HG03558 (cell line): Measurements from ENCODE around the gene CEBPA.

Experiments used
- ATAC-seq: cut with Tn5 transposase; IDR thresholded peaks from one replicate; pipeline ENCODE4 v1.9.1; 2021; ENCODE audit warnings: moderate number of reproducible peaks; ENCODE audit not compliant: unreplicated experiment; ENCODE audit errors: extremely low read depth

Gene CEBPA

DNA sequence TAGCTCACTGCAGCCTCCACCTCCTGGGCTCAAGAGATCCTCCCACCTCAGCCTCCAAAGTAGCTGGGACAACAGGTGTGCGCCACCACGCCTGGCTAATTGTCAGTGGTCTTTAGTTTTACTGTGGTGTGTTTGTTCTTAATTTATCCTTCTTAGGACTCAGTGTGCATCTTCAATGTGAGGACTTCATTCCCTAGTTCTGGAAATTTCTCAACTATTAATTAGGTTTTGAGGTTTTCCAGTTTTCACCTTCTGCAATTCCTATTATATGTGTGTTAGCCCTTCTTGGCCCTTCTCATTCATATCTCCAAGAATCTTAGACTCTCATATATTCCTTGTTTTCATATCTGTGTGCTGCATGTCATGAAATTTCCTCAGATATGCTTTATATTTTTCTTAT is 44.5 kb downstream of the CEBPA start:
- no peak for ATAC-seq

DNA sequence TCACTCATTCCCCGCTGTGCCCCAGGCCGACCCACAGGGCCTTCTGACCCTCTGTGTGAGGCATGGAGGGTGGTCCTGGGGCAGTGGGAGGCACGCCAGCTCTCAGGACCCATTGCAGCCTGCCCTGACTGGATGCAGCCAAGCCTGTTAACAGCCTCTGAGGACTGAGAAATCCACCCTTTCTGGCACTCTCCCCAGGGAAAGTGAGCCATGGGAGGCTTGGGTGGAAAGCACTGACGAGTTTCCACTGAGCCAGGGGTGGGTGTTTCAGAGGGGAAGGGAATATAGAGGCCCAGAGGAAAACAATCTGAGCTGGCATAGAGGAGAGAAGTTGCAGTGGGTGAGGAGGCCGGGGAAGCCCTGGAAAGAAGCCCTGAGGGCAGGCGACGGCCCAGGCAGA is 46.1 kb downstream of the CEBPA start:
- ATAC-seq, result no peak

- no peak for ATAC-seq
Measured at GRCh38 chr19:33255781-33256180, 46.6 kb downstream of the CEBPA start.

DNA sequence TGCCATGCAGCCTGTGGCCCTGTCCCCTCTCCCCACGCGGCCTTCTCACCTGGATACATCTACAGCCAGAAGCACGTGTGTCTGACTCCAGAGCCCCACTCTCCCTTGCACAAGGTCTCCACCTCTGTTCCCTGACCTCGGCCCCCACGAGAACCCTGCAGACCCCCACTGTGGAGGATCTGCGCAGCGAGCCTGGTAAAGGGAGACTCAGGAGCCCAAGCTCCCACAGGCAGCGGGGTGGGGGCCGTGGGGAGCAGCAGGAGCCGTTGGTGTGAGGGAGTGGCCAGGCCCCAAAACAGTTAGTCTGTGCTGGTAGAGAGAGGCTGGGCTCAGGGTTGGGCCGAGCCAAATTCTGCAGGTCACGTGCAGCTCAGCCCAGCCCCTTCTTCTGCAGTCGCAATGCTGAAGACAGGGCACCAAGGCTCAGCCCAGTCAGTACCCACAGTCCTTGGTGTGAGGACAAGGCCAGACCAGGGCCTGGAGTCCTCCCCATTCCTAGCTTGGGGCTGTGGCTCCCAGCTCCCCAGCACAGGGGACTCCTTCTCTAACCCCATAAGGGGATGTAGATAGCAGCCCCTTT is 48.0 kb downstream of the CEBPA start:
- ATAC-seq, result no peak

DNA sequence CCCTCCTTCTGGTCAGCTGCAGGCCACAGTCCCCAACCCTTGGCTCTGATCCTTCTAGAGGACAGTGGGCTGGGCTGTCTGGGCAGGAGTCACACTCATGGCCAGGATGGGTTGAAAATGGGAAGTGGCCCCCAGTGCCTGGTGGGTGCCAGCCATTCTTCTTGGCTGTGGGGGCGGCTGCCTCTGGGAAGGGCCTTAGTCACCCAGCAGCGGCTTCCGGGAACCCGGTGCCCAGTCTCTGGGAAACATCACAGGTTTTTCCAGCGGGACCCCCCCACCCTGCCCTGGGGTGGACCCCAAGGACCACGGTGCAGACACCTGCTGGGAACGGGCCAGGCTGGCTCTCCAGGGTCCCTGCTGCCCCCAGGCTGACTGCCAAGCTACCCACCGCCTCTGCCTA is 49.4 kb downstream of the CEBPA start:
- no peak for ATAC-seq

DNA sequence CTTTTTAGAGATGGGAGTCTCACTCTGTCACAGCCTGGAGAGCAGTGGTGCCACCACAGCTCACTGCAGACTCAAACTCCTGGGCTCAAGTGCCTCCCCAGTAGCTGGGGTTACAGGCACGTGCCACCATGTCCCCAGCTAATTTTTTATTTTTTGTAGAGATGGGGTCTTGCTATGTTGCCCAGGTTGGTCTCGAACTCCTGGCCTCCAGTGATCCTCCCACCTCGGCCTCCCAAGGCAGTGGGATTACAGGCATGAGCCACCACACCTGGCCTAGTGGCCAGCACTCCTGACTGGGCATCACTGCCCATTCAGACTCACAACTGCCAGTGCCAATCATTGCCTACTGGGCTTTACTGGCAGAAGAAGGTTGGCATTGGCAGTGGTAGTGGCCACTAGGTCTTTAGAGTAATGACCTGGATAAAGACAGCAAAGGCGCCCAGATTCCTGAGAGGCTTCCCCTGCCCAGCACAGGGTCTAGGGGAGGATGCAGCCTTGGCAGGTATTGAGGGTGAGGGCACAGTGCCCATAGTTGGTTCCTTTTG is 49.8 kb downstream of the CEBPA start:
- ATAC-seq, result no peak

DNA sequence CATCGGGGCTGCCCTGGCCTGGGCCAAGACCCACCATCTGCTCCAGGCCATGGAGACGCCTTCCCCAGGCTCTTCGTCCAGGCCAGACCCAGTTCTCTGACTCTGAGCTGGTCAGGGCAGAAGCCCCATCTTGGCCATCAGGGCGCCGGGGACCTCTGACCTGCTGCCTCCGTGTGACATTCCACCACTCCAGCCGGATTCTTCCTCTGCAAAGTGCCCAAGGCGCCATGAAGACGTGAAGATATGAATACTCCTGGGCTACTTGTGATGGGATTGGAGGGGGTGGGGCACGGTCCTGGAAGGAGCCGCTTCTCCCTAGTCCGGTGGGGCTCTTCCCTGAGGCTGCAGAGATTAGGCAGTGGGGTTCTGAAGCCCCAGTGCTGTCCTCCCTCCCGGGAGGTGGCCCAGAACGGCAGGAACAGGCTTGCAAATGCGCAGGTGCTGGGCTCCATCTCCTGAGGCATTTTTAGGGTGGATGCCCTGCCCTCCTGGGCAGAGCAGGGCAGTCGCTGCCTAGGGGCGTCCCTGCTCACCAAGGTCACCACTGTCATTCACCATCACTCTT is 50.7 kb downstream of the CEBPA start:
- no peak for ATAC-seq

- ATAC-seq, result no peak
Measured at GRCh38 chr19:33251076-33251475, 51.3 kb downstream of the CEBPA start.

DNA sequence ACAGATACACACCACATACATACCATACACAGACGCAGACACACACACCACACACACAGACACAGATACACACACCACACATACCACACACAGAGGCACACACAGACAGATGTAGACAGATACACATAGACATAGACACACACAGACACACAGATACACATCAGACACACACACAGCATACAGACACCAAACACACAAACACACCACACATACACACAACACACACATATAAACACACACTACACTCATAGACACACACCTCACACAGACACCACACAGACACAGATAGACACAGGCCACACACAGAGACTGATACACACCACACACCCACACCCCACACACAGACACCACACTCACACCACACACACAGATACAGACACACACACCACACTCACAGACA is 51.8 kb downstream of the CEBPA start:
- no peak for ATAC-seq
